Activated CD8-positive, alpha-beta memory T cell treated with anti-CD3 and anti-CD28 coated beads for 36 hours (primary cell): ENCODE data around the gene VSTM1. TPM values are rescaled to one million over a fixed set of nuclear protein-coding genes. Genes with fewer than 3 reads are reported as not detected.
"Not testable (repeated sequence)": the region's sequence is repeated elsewhere in the genome, so short reads cannot be mapped to it uniquely, and the experiment has no call there.

Source experiments
- CTCF ChIA-PET: fragments of 350-600 bp; sonication (Branson Sonifier 250); formaldehyde crosslinking; loops from one replicate; lab custom pipeline; 2021; ENCODE audit warnings: antibody characterized with exemption; lab: Charles Lee
- POLR2A ChIA-PET: fragments of 350-600 bp; sonication (Branson Sonifier 250); formaldehyde crosslinking; loops from one replicate; lab custom pipeline; 2021; ENCODE audit warnings: antibody characterized with exemption; lab: Charles Lee
- total RNA-seq, 2 experiments: library from RNA; stranded (reverse); gene quantifications; one replicate each; pipeline ENCODE4 v1.2.3, GENCODE V29; 2021

VSTM1 gene
- total RNA-seq: not detected

- CTCF ChIA-PET: no interaction called here
- POLR2A ChIA-PET: no interaction called here
These were observed at the start of gene VSTM1 for GRCh38 chr19:54063350-54064116. Gene VSTM1 (minus strand): TSS chr19:54063897. CDS start chr19:54063777, 120 bp downstream.

- POLR2A ChIA-PET: no interaction called here
- CTCF ChIA-PET: no interaction called here
These were observed 46.0 kb upstream of the VSTM1 start for GRCh38 chr19:54109651-54110050.

- ChIA-PET POLR2A (no interaction called here), CTCF (no interaction called here)
These were observed 44.8 kb upstream of the VSTM1 start for GRCh38 chr19:54108496-54108895.

- CTCF ChIA-PET: no interaction called here
- POLR2A ChIA-PET: no interaction called here
These were observed 44.3 kb upstream of the VSTM1 start for GRCh38 chr19:54107876-54108490.

GRCh38 chr19:54106716-54107115 is 43.0 kb upstream of the VSTM1 start:
- CTCF ChIA-PET: no interaction called here
- POLR2A ChIA-PET: no interaction called here

GRCh38 chr19:54105796-54106195 is 42.1 kb upstream of the VSTM1 start:
- ChIA-PET CTCF (interaction anchor here (0.7 kb wide), 1 partner anchor 11 kb away, joined by 4 read pairs; no protein-coding TSS in a partner anchor), POLR2A (no interaction called here)

GRCh38 chr19:54104998-54105715 is 41.5 kb upstream of the VSTM1 start:
- ChIA-PET CTCF (interaction anchor here (0.7 kb wide), 1 partner anchor 10 kb away, joined by 4 read pairs; no protein-coding TSS in a partner anchor), POLR2A (no interaction called here)

GRCh38 chr19:54102421-54103169 is 38.9 kb upstream of the VSTM1 start, which contains the start of gene NDUFA3:
Gene NDUFA3 (plus strand): TSS chr19:54102855. CDS start chr19:54102879, 24 bp downstream.
- POLR2A ChIA-PET: interaction anchor here (0.7 to 3.4 kb wide), 3 partner anchors 9 to 34 kb away, joined by 3 to 13 read pairs (median 3); partner anchors contain the start of genes CNOT3, PRPF31 and TFPT
- CTCF ChIA-PET: interaction anchor here (0.5 to 1.4 kb wide), 3 partner anchors 12 to 164 kb away, joined by 3 to 4 read pairs (median 3); no protein-coding TSS in a partner anchor

GRCh38 chr19:54100561-54100960 is 36.9 kb upstream of the VSTM1 start, which contains the start of gene OSCAR:
Gene OSCAR (minus strand): TSS chr19:54100803. CDS start chr19:54100792, 11 bp downstream.
- CTCF ChIA-PET: no interaction called here
- POLR2A ChIA-PET: no interaction called here

- POLR2A ChIA-PET: not testable (repeated sequence)
These were observed 36.2 kb upstream of the VSTM1 start for GRCh38 chr19:54099903-54100255.

GRCh38 chr19:54099190-54099902 is 35.6 kb upstream of the VSTM1 start:
- CTCF ChIA-PET: interaction anchor here (1.1 kb wide), 1 partner anchor 192 kb away, joined by 5 read pairs; no protein-coding TSS in a partner anchor
- POLR2A ChIA-PET: no interaction called here

More at GRCh38 chr19:54099903-54100255, 36.2 kb upstream of the VSTM1 start:
- CTCF ChIA-PET: interaction anchor here (1.1 kb wide), 1 partner anchor 193 kb away, joined by 5 read pairs; no protein-coding TSS in a partner anchor

GRCh38 chr19:54096617-54097106 is 33.0 kb upstream of the VSTM1 start:
- CTCF ChIA-PET: interaction anchor here (1.1 to 1.2 kb wide), 2 partner anchors 18 to 225 kb away, joined by 5 to 7 read pairs; partner anchors contain the start of gene TFPT
- POLR2A ChIA-PET: no interaction called here

GRCh38 chr19:54095859-54096616 is 32.3 kb upstream of the VSTM1 start:
- CTCF ChIA-PET: interaction anchor here (0.6 to 1.2 kb wide), 5 partner anchors 18 to 225 kb away, joined by 3 to 7 read pairs (median 3); partner anchors contain the start of genes RPS9 and TFPT

GRCh38 chr19:54095136-54095858 is 31.6 kb upstream of the VSTM1 start:
- ChIA-PET POLR2A (interaction anchor here (0.9 kb wide), 1 partner anchor 42 kb away, joined by 3 read pairs; the partner anchor contains the start of gene CNOT3), CTCF (interaction anchor here (0.6 to 1.2 kb wide), 7 partner anchors 10 to 224 kb away, joined by 3 to 7 read pairs (median 3); partner anchors contain the start of genes RPS9 and TFPT)

More at GRCh38 chr19:54095859-54096616, 32.3 kb upstream of the VSTM1 start:
- POLR2A ChIA-PET: interaction anchor here (0.9 kb wide), 1 partner anchor 41 kb away, joined by 3 read pairs; the partner anchor contains the start of gene CNOT3

- ChIA-PET POLR2A (no interaction called here), CTCF (interaction anchor here (0.6 kb wide), 1 partner anchor 75 kb away, joined by 3 read pairs; no protein-coding TSS in a partner anchor)
These were observed 30.8 kb upstream of the VSTM1 start for GRCh38 chr19:54094426-54095000.

GRCh38 chr19:54084410-54084809 is 20.7 kb upstream of the VSTM1 start:
- POLR2A ChIA-PET: no interaction called here
- CTCF ChIA-PET: no interaction called here
